HL-60 (cell line): Measurements from ENCODE around the gene SOD1.

Source experiments
- DNase-seq, 2 experiments: peaks; one replicate each; pipeline ENCODE4 v3.0.0-alpha.2; 2010 to 2020; ENCODE audit warnings: low read depth in 1 of 2, low spot score in 1 of 2
- H3K27ac ChIP-seq: fragments of 250-450 bp; sonication (Bioruptor Pico); replicated peaks from 2 replicates; pipeline ENCODE4 v1.5.1; 2020; ENCODE audit warnings: mild to moderate bottlenecking, moderate library complexity
- H3K27me3 ChIP-seq: fragments of 250-450 bp; sonication (Bioruptor Pico); 2 replicates; pipeline ENCODE4 v1.5.1; 2021; ENCODE audit warnings: mild to moderate bottlenecking, moderate library complexity; ENCODE audit not compliant: insufficient read depth, poor library complexity, severe bottlenecking
- H3K4me3 ChIP-seq: replicated peaks from 2 replicates; pipeline ENCODE4 v1.5.1; 2011; ENCODE audit warnings: mild to moderate bottlenecking, control low read depth, low read length; ENCODE audit not compliant: insufficient read depth
- CTCF ChIP-seq: IDR thresholded peaks from one replicate; pipeline ENCODE4 v1.5.1; 2011; ENCODE audit warnings: low read length, control low read depth, inconsistent platforms; ENCODE audit not compliant: insufficient read depth
- GABPA ChIP-seq: IDR thresholded peaks from 2 replicates; pipeline ENCODE4 v1.6.1; 2012; ENCODE audit warnings: low read depth
- POLR2AphosphoS5 ChIP-seq: IDR thresholded peaks from 2 replicates; pipeline ENCODE4 v1.6.1; 2012; ENCODE audit warnings: low read depth
- REST ChIP-seq: IDR thresholded peaks from 2 replicates; pipeline ENCODE4 v1.6.1; 2012; ENCODE audit warnings: low read depth; ENCODE audit not compliant: insufficient replicate concordance
- SPI1 ChIP-seq: IDR thresholded peaks from 2 replicates; pipeline ENCODE4 v1.6.1; 2012; ENCODE audit warnings: low read depth, mild to moderate bottlenecking, borderline replicate concordance

Gene SOD1

GRCh38 chr21:31623664-31624063 is 35.8 kb upstream of the SOD1 start:
- TF ChIP-seq GABPA (no peak), CTCF (no peak), REST (no peak), SPI1 (no peak), POLR2AphosphoS5 (no peak)
- H3K27me3 ChIP-seq = no peaks in the 10 kb centered on the region
- H3K4me3 ChIP-seq = no peak overlapping the region
- no peak for DNase-seq
- no peak overlapping the region for H3K27ac ChIP-seq

GRCh38 chr21:31624181-31624580 is 35.3 kb upstream of the SOD1 start:
- DNase-seq = no peak
- Histone ChIP-seq H3K27ac (no peak overlapping the region), H3K4me3 (no peak overlapping the region), H3K27me3 (no peaks in the 10 kb centered on the region)
- no peak for TF ChIP-seq CTCF
- TF ChIP-seq POLR2AphosphoS5 = no peak
- TF ChIP-seq SPI1 = no peak
- no peak for TF ChIP-seq REST
- TF ChIP-seq GABPA = no peak

- TF ChIP-seq GABPA (no peak), SPI1 (no peak), CTCF (no peak), POLR2AphosphoS5 (no peak), REST (no peak)
- H3K4me3 ChIP-seq = no peak overlapping the region
- H3K27ac ChIP-seq = no peak overlapping the region
- H3K27me3 ChIP-seq = no peaks in the 10 kb centered on the region
- no peak for DNase-seq
These were observed 34.5 kb upstream of the SOD1 start for GRCh38 chr21:31624961-31625491.
